ENCODE results near the gene TMEM145.
A peak's percentile ranks its signal among the peaks of the same experiment; 100 is the strongest.
"Not testable (repeated sequence)": the region's sequence is repeated elsewhere in the genome, so short reads cannot be mapped to it uniquely, and the experiment has no call there.

The TMEM145 gene

DNA sequence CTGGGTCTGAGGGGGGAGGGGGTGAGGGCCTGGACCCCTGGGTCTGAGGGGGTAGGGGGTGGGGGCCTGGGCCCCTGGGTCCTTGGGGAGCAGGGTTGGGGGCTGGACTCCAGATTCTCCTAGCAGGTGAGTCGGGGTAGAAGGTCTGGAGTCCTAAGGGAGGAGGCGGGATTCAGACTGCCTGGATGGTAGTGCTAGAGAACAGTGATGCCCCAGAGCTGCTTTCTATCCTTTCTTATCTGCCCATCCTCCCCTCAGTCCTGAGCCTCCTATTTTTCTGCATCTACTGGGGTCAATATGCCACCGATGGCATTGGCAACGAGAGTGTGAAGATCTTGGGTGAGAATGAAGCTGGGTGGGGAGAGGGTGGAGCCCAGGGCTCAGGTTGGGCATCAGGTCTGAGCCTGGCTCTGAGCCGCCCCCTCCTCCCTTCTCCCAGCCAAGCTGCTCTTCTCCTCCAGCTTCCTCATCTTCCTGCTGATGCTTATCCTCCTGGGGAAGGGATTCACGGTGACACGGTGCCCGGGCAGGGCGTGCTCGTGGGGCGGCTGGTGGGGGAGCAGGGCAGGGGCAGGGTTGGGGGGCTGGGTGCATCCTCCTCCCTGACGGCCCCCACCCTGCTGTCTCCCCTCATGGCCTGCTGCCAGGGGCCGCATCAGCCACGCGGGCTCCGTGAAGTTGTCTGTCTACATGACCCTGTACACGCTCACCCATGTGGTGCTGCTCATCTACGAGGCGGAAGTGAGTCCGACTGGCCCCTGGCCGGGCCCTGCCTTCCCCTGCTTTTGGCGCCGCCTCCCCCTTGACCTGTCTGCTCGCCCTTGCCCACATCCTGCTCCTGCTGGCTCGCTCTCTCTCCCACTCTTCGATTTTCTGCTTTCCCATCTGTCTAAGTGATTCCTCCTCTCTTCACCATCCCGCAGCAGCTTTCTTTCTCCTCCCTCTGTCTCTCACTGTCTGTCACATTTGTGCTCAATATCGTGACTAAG lies 3.4 kb downstream of the TMEM145 start:
- no peak for DNase-seq

DNA sequence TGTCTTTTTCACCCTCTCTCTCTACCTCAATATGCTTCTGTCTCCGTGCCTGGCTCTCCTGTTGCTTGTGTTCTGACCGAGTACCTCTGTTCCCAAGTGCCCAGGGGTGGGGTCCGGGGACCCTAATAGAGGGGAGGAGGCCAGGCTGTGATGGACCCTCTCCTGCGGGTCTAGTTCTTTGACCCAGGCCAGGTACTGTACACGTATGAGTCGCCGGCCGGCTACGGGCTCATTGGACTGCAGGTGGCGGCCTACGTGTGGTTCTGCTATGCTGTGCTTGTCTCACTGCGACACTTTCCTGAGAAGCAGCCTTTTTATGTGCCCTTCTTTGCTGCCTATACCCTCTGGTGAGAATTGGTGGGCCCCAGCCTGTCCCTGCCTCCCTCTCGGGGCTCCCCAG lies 4.4 kb downstream of the TMEM145 start:
- DNase-seq = no peak

DNA sequence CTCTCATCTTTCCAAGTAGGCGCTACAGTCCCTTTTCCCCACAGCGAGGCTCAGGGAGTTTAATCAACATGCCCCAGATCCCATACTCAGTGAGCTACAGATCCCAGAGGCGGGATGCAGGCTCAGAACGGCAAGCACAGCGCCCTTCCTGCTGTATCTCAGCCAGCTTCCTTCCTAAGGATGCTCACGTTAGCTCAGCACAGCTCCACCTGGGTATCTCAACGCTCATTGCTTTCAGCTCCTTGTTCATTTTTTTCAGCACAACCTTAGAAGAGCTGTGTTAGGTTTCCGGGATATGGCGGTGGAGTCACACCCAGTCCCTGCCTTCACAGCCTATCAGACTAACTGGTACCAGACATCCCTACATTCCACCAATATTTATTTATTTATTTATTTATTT lies 9.2 kb downstream of the TMEM145 start:
- DNase-seq = no peak

DNA sequence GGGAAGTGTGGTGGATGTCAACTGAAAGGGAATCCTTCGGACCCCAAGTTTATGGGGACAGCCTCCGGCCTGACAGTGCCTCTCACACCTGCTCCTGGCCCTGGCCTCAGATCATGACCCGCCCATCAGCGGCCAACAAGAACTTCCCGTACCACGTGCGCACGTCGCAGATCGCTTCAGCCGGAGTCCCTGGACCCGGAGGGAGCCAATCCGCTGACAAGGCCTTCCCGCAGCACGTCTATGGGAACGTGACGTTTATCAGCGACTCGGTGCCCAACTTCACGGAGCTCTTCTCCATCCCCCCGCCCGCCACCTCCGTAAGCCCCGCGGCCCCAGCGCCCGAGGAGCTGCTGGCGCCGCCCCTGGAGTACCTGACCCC lies 10.4 kb downstream of the TMEM145 start:
- DNase-seq = no peak

DNA sequence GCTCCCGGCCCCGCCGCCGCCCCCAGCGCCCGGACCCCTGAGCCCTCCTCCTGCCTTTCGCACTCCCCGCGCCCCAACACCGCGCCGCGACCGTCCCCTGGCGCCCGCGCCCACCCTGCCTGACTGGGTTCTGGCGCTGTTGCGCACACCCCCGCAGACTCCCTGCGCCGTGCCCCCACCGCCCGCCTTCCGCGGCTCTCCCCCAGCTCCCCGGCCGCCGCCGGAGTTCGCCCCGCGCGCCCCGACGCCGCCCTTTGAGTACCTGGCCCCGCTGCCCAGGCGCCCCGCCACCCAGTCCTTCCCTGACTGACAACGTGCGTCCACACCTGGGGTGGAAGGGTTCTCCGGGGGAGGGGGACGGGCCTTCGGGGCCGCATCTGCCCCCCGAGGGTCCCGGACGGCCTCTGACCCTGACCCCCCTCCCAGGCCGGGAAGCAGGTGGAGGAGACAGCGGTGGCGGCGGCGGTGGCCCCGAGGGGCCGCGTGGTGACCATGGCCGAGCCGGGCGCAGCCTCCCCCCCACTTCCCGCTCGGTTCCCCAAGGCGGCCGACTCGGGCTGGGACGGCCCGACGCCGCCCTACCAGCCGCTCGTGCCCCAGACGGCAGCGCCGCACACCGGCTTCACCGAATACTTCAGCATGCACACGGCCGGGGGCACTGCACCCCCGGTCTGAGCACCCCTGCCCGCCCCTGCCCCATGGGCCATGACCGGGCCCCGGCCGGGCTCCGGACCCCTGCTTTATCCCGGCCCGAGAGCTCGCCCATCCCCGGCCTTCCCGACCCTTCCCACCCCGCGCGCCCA lies 10.9 kb downstream of the TMEM145 start:
- DNase-seq = no peak

DNA sequence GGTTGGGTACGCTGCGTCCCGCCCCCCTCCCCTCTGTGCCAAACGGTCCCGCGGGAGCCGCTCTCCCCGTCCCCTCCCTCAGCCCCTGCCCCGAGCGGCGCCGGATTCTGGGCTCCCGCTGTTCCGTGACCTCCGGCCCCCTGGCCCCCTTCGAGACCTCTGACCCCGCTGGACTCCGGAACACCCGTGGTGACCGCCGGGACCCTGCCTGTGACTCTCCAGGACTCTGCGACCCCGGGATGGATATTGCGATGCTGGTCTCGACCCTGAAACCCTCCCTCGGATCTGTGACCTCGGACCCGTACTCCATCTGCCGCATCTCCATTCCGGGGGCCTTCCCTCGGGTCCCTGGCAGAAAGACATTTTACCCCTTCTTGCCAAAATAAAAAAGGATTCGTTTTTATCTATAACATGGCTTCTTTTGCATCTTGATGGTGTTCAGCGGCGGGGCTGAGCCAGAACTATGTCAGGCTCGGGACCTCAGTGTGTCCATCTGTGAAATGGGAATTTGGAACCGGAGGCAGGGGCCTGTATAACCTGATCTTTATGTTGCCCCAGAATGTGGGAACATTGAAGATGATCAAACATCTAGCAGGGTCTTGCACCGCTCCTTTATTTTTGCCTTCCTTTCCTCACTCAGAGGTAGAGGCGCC lies 11.7 kb downstream of the TMEM145 start:
- DNase-seq = no peak

DNA sequence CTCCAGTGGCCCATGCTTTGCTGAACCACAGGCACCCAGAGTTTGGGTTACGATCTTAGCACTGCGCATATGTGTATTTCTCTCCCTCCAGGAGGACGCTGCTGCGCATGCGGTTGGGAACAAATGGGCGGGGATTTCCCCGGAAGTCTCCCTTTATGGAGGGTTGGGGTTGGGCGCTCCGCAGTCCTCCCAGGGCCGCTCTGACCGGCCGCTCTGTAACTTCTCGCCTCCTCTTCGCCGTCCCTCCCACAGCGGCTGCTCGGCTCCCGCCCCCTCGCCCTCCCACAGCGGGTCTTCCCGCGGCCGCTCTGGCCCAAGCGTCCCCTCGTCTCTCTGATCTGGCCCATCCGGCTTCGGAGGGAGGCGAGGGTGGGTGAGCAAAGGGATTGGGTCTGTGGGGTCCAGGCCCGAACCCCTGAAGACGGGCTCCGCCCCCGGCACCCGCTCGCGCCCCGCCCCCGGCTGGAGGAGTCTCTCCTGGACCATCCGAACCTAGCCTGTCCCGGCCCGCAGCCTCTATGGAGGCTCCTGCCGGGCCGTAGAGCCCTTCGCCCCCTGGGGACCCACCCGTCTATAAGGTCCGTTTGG lies 12.3 kb downstream of the TMEM145 start, which contains the start of gene MEGF8:
MEGF8 (plus strand) TSS at position 328 of the 588 bp plus-strand sequence. CDS start 609 bp downstream, outside the sequence.
- DNase-seq = peak; percentile 99

DNA sequence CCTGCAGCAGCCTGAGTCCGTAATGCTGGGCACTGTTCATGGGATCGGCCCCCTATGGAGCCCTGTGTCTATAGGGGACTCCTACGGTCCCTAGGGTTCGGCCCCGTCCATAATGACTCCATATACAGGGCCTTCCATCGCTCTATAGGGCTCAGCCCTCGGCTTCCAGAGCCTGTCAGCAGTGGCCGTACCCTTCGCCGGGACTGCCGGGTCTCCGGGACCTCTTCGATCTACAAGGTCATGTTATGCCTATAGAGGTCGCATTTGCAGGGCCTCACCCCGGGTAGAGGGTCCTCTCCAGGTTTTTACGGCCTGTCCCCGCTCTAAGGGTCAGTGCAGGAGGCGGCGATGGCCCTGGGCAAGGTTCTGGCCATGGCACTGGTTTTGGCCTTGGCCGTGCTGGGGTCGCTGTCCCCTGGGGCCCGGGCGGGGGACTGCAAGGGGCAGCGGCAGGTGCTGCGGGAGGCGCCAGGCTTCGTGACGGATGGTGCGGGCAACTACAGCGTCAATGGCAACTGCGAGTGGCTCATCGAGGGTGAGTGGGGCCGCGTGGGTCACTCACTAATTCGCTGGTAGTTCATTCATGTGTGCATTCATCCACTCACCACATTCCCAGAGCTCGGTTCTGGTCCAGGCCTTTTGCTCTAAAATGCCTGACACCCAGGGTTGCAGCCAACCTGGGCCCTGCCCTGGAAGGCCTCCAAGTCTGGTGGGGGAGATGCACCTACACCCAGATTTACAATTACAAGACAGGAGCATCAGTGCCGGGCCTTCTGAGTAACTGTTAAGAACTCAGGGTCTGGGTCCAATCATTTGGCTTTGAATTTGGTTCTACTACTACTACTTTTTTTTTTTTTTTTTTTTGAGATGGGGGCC lies 13.0 kb downstream of the TMEM145 start:
- DNase-seq = no peak

DNA sequence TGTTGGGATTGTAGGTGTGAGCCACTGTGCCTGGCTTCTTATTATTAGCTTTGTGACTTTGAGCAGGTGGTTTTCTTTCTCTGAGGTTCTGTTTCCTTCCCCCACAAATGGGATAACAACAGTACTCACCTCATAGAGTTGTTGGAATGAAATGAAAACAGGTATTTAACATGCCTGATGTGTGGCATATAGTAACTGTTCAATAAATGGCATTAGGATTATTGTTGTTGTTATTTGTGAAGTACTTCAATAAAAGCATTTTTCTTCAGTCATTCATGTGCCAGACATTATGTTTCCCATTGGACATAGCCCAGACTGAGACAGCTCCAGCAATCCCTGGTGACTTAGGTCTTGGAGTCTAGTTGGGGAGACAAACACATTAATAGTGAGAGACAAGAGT lies 13.9 kb downstream of the TMEM145 start:
- DNase-seq = no peak

DNA sequence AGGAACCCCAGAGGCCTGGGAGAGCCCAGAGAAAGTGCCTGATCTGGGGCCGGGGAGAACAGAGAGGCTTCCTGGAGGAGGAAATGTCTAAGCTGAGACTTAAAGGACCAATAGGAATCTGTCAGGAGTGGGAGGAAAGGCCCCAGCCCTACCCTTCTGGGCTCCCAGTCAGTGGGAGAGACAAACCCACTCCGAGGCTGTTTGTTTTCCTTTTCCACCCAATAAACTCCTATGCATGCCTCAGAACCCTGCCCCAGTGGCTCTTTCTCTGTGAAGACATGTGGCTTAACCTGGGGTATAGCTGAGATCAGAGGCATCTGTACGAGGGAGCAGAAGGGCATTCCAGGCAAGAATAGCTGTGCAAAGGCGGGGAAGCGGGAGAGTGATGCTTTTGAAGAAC lies 14.3 kb downstream of the TMEM145 start:
- DNase-seq = no peak

DNA sequence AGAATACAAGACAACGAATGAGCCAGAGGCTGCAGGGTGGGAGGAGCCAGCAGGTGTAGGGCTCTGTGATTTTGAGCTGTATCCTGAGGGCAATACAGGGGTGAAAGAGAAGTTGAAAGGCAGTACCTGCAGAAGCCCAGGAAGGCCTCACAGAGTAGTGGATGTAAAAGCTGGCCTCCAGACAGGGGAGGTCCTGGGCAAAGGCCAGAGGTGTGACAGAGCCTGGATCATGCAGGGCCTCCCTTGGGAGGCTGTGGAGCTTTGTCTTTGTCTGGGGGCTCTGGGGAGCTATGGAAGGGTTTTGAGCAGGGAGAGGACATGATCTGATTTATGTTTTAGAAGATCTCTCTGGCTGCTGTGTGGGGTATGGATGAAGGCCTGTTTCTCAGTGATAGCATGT lies 15.0 kb downstream of the TMEM145 start:
- DNase-seq = no peak

DNA sequence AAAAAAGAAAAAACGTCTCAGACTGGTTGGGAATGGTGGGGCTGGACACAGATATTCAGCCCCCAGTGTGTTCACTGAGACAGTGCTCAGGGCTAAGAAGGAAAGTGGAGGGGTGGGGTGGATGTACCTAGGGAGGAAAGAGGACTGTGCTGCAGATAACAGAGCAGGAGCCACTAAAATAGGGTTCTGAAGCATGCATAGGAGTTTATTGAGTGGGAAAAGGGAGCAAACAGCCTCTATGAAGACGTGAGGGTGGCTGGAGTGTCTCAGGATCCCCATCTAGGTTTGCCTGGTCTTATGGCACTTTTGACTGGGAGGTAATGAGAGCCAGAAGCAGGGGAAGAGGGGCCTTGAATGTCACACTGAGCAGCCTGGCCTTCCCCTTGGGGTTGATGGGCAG lies 15.7 kb downstream of the TMEM145 start:
- DNase-seq = no peak

DNA sequence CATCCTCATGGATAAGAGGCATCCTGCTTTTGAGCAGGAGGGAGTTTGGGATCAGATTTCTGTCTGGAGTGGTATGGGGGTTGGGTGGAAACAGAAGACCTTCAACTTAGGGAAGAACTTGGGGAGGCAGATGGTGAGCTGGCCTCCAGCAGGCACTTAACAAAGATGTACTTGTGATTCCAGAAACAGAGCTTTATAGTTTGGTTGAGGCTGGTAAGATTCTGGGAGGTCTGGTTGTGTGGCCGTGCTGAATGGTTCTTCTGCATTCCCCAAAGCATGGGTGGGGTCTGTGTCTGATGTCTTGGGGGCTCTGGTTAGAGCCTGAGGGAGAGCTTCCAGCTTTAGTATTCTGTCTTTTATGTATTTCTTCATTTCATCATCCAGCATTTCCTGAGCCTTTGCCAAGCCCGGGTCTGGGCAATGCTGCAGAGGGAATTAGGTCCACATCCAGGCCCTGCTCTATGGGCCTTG lies 17.2 kb downstream of the TMEM145 start:
- no peak for DNase-seq

DNA sequence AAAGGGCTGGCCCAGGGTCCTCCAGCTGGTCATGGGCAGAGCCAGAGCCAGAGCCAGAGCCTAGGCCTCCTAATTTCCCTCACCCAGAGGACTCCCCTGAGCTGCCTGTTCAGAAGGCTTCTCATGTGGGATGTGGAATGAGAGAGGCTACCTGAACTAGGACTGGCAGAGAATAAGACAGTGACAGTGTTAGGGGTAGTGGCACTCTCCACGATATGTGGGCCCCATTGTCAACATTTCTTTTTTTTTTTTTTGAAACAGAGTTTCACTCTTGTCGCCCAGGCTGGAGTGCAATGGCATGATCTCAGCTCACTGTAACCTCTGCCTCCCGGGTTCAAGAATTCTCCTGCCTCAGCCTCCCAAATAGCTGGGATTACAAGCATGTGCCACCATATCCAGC lies 18.2 kb downstream of the TMEM145 start:
- not testable (repeated sequence) for DNase-seq

DNA sequence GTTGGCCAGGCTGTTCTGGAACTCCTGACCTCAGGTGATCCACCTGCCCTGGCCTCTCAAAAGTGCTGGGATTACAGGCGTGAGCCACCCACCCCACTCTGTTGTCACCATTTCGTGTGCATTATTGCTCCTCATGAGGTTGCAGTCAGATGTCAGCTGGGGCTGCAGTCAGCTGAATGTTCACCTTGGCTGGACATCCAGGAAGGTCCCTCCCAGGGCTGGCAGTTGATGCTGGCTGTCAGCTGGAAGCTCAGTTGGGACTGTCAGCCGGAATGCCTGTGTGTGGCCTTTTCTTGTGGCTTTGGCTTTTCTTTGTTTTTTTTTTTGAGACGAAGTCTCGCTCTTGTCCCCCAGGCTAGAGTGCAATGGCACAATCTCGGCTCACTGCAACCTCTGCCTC lies 18.9 kb downstream of the TMEM145 start:
- no peak for DNase-seq

DNA sequence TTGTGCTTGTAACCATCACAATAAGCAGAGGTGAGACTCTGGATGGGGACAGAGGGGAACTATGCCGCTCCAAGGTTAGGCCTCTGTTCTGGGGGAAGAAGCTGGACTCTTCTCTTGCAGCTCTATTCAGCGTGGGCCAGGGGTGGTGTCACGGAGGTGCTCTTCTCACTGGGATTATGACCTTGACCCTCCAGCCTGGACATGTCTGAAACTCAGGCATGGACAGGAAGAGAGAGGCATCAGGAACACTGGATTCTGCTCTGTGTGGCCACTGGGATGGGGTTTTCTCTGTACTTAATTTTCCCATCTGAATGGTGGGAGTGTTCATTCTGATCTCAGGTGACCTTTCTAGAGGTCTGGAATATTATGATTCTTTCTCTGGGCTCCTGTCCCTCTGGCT lies 19.9 kb downstream of the TMEM145 start:
- no peak for DNase-seq

DNA sequence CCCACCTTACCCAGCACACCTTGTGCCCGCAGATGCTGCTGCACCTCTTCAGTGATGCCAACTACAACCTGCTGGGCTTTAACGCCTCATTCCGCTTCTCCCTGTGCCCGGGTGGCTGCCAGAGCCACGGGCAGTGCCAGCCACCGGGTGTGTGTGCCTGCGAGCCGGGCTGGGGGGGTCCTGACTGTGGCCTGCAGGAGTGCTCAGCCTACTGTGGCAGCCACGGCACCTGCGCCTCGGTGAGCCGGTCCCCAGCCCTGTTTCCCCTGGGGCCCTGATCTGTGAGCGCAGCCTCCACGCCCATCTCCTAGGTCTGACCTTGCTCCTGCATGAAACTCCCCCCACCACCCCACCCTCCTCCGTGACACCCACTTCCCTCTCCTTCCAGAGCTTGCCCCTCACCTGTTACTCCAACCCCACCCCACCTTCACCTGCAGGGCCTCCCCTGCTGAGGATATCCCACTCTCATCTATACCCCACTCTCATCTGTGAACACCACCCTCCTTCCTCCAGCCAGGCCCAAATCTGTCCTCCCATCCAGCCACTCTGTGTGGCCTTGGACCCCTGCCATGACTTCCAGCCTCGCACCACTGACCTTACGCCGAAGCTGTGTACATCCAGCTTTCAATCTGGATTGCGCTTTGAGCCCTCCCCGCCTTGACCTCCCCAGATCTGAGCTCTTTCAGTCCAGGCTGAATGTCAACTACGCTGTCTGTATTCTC lies 21.0 kb downstream of the TMEM145 start:
- no peak for DNase-seq

DNA sequence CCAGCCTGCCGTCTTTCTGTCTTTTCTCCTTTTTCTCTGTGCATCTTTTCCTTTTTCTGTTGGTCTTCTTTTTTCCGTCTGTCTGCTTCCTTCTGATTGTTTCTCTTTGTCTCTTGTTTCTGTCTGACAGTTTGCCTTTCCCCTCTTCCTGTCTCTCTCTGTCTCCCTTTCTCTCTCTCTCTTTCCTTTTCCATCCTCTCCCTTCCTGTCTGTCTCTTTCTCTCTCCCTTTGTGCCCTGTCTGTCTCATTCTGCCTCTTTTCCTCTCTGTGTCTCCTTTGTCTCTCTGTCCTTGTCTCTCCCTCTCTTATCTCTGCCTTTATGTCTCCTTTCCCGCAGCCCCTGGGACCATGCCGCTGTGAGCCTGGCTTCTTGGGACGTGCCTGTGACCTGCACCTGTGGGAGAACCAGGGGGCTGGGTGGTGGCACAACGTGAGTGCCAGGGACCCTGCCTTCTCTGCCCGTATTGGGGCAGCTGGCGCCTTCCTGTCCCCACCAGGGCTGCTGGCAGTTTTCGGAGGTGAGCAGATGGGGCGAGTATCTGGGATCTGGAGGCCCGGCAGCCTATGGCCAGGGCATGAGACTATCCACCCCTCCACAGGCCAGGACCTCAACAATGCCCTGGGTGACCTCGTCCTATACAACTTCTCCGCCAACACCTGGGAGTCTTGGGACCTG lies 21.7 kb downstream of the TMEM145 start:
- DNase-seq = no peak

DNA sequence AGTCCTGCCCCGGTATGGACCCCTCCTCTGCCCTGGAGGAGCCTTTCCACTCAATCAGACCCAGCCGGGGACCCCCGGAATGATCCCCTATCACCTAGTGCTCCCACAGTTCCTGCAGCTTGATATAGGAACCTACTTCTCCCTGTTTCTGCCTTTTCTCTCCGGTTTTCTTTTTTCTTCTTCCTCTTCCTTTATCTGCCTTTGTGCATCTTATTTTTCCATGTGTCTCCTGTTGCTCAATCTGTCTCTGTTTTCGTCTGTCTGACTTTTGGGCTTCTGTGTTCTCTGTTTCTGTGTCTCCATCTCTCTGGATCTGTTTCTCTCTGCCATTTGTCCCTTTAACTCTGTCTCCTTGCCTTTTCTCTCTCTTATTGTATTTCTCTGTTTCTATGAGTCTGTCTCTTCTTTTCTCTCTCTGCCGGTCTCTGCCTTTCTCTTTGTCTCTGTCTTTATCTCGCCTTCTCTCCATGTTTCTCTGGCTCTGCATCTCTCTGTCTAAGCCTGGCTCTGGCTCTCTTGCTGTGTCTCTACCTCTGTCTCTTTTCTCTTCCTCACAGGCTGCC lies 22.3 kb downstream of the TMEM145 start:
- DNase-seq = no peak

DNA sequence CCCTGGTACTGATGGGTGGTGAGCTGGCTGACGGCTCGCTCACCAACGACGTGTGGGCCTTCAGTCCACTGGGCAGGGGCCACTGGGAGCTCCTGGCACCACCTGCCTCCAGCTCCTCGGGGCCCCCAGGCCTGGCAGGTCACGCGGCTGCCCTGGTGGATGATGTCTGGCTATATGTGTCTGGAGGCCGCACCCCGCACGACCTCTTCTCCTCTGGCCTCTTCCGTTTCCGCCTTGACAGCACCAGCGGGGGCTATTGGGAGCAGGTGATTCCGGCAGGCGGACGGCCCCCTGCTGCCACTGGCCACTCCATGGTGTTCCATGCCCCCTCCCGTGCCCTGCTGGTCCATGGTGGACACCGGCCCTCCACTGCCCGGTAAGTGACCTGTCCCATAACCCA lies 22.9 kb downstream of the TMEM145 start:
- no peak for DNase-seq
